Measurements from ENCODE around the gene TEX261. TPM values are rescaled to one million over a fixed set of nuclear protein-coding genes. Genes with fewer than 3 reads are reported as not detected.

The TEX261 gene
- polyA plus RNA-seq, 1 of the 3 experiments (the other 2 are of a cell fraction): 44.3 TPM

GRCh38 chr2:70990216-70990615 is 4.5 kb downstream of the TEX261 start:
- Histone ChIP-seq H3K79me2 (ENCODE audit: insufficient read depth) (peaks cover 31% of the 10 kb centered on the region), H4K20me1 (ENCODE audit: insufficient read depth) (peaks cover 8% of the 10 kb centered on the region; the same call in 1 of the 2 replicates), H3K36me3 (replicated peaks in 1 of 2; ENCODE audit: control insufficient read depth in 1 of 2, insufficient read depth in 2 of 2, low read length in 1 of 2) (peaks cover 5 to 60% of the 10 kb centered on the region in 2 experiments), H3K4me3 (ENCODE audit: low read depth in 2 of 2, low read length in 1 of 2) (no peak overlapping the region), H3K9ac (no peak overlapping the region), H3K9me2 (no peaks in the 10 kb centered on the region), H3K4me2 (no peak overlapping the region), H3K9me3 (no peaks in the 10 kb centered on the region), H3F3A (replicated peaks; ENCODE audit: insufficient read depth) (no peaks in the 10 kb centered on the region), H3K27ac (ENCODE audit: low read depth in 2 of 2, low read length in 1 of 2) (no peak overlapping the region), H3K27me3 (ENCODE audit: insufficient read depth) (no peaks in the 10 kb centered on the region), H3K4me1 (ENCODE audit: control insufficient read depth in 1 of 2, insufficient read depth in 2 of 2, low read depth in 1 of 2, low read length in 1 of 2) (peaks cover 9 to 14% of the 10 kb centered on the region in 2 experiments; a peak in 1 of 4 replicates), H2AFZ (ENCODE audit: low read depth) (no peak overlapping the region)
- ChIA-PET POLR2A (no interaction called here), CTCF (interaction anchor here (1.0 to 1.3 kb wide), 3 partner anchors 12 to 42 kb away, joined by 3 to 4 read pairs (median 3); no protein-coding TSS in a partner anchor)
- WGBS (ENCODE audit: low lambda C conversion rate): 77% methylated on average over 4 of the region's 5 CpGs
- DNase-seq: no peak
- TF ChIP-seq NRF1 (IDR thresholded peaks at IDR 0.05; ENCODE audit: low read depth, low read length) (no peak), RCOR1 (IDR thresholded peaks at IDR 0.05; ENCODE audit: low read length) (no peak), EZH2phosphoT487 (IDR thresholded peaks at IDR 0.05; ENCODE audit: borderline replicate concordance, low read depth) (no peak), FOSL2 (IDR thresholded peaks at IDR 0.05; ENCODE audit: borderline replicate concordance, low read depth) (no peak), MXI1 (IDR thresholded peaks at IDR 0.05; ENCODE audit: low read depth, low read length) (no peak), SMC3 (IDR thresholded peaks at IDR 0.05; ENCODE audit: low read depth, low read length) (no peak)

GRCh38 chr2:70988726-70989648 is 5.7 kb downstream of the TEX261 start:
- CTCF ChIA-PET: interaction anchor here (0.9 to 1.3 kb wide), 3 partner anchors 11 to 41 kb away, joined by 3 to 4 read pairs (median 3); partner anchors contain the start of gene ANKRD53
- Histone ChIP-seq H2AFZ (ENCODE audit: low read depth) (no peak overlapping the region), H3K4me2 (no peak overlapping the region), H3K27ac (ENCODE audit: low read depth in 2 of 2, low read length in 1 of 2) (no peak overlapping the region), H4K20me1 (ENCODE audit: insufficient read depth) (peaks cover 6% of the 10 kb centered on the region; the same call in 1 of the 2 replicates), H3K4me3 (ENCODE audit: low read depth in 2 of 2, low read length in 1 of 2) (no peak overlapping the region), H3K9me3 (no peaks in the 10 kb centered on the region), H3F3A (replicated peaks; ENCODE audit: insufficient read depth) (no peaks in the 10 kb centered on the region), H3K27me3 (ENCODE audit: insufficient read depth) (no peaks in the 10 kb centered on the region), H3K36me3 (replicated peaks in 1 of 2; ENCODE audit: control insufficient read depth in 1 of 2, insufficient read depth in 2 of 2, low read length in 1 of 2) (peaks cover 5 to 63% of the 10 kb centered on the region in 2 experiments), H3K4me1 (ENCODE audit: control insufficient read depth in 1 of 2, insufficient read depth in 2 of 2, low read depth in 1 of 2, low read length in 1 of 2) (peaks cover 9 to 13% of the 10 kb centered on the region in 2 experiments; a peak in 1 of 4 replicates), H3K79me2 (ENCODE audit: insufficient read depth) (peaks cover 27% of the 10 kb centered on the region), H3K9ac (no peak overlapping the region), H3K9me2 (no peaks in the 10 kb centered on the region)
- no peak for DNase-seq
- no peak for TF ChIP-seq MXI1 (IDR thresholded peaks at IDR 0.05; ENCODE audit: low read depth, low read length)
- TF ChIP-seq USF1 (IDR thresholded peaks at IDR 0.05; ENCODE audit: borderline replicate concordance, low read depth): no peak
- TF ChIP-seq TEAD4 (IDR thresholded peaks at IDR 0.05; ENCODE audit: borderline replicate concordance, insufficient read depth): no peak
- no peak for TF ChIP-seq EZH2phosphoT487 (IDR thresholded peaks at IDR 0.05; ENCODE audit: borderline replicate concordance, low read depth)
- no peak for TF ChIP-seq TCF12 (IDR thresholded peaks at IDR 0.05)
- no peak for TF ChIP-seq RFX5 (IDR thresholded peaks at IDR 0.05; ENCODE audit: low read length)
- no peak for TF ChIP-seq SMC3 (IDR thresholded peaks at IDR 0.05; ENCODE audit: low read depth, low read length)
- POLR2A ChIA-PET: no interaction called here
- WGBS (ENCODE audit: low lambda C conversion rate): 88% methylated on average over 13 of the region's 16 CpGs
